Vagina (tissue), 2 donors: ENCODE measurements around the gene WNK2.

Experiments
- CTCF ChIP-seq, 3 experiments: fragments of 450-650 bp in 2 of 3; fragments of 200-600 bp in 1 of 3; sonication (generic) in 1 of 3; IDR thresholded peaks; one replicate each; pipeline ENCODE4 v1.5.1; 2017 to 2019; ENCODE audit warnings: antibody characterized with exemption in 3 of 3, mild to moderate bottlenecking in 2 of 3, moderate library complexity in 2 of 3
- POLR2A ChIP-seq, 2 donors: fragments of 450-650 bp; IDR thresholded peaks; one replicate each; pipeline ENCODE4 v1.6.1; 2017; ENCODE audit warnings: antibody characterized with exemption in 2 of 2, mild to moderate bottlenecking in 2 of 2, moderate library complexity in 2 of 2

GRCh38 chr9:93151097-93151784 is 32.7 kb upstream of the WNK2 start:
- no peak for TF ChIP-seq CTCF (IDR thresholded peaks at IDR 0.05)
- no peak for TF ChIP-seq POLR2A (IDR thresholded peaks at IDR 0.05)
